HG02763 (cell line): Measurements from ENCODE around the gene KRTAP5-9.
"Not testable (repeated sequence)": the region's sequence is repeated elsewhere in the genome, so short reads cannot be mapped to it uniquely, and the experiment has no call there.

Source experiments
- ATAC-seq: cut with Tn5 transposase; IDR thresholded peaks from one replicate; pipeline ENCODE4 v1.9.1; 2021; ENCODE audit warnings: mild to moderate bottlenecking, moderate library complexity; ENCODE audit not compliant: unreplicated experiment

Gene KRTAP5-9

GRCh38 chr11:71532036-71532610 is 16.1 kb upstream of the KRTAP5-9 start:
- ATAC-seq, result no peak

- not testable (repeated sequence) for ATAC-seq
Measured at GRCh38 chr11:71534711-71535608, 13.3 kb upstream of the KRTAP5-9 start.

- ATAC-seq, result no peak
Measured at GRCh38 chr11:71535825-71536224, 12.4 kb upstream of the KRTAP5-9 start.

GRCh38 chr11:71537537-71537936 is 10.7 kb upstream of the KRTAP5-9 start:
- no peak for ATAC-seq

- not testable (repeated sequence) for ATAC-seq
Measured at GRCh38 chr11:71537977-71538665, 10.1 kb upstream of the KRTAP5-9 start, which contains the start of gene KRTAP5-8. TSS of gene KRTAP5-8 (plus strand) at chr11:71538025. CDS start at chr11:71538056, 31 bp downstream.

GRCh38 chr11:71538666-71538990 is 9.6 kb upstream of the KRTAP5-9 start:
- no peak for ATAC-seq

GRCh38 chr11:71539017-71539416 is 9.2 kb upstream of the KRTAP5-9 start:
- ATAC-seq, result no peak

GRCh38 chr11:71539971-71540370 is 8.2 kb upstream of the KRTAP5-9 start:
- not testable (repeated sequence) for ATAC-seq

- ATAC-seq, result not testable (repeated sequence)
Measured at GRCh38 chr11:71540521-71541304, 7.5 kb upstream of the KRTAP5-9 start.

GRCh38 chr11:71542382-71542781 is 5.8 kb upstream of the KRTAP5-9 start:
- ATAC-seq, result no peak

GRCh38 chr11:71542879-71543777 is 5.1 kb upstream of the KRTAP5-9 start:
- no peak for ATAC-seq

GRCh38 chr11:71543866-71544265 is 4.4 kb upstream of the KRTAP5-9 start:
- no peak for ATAC-seq

GRCh38 chr11:71544525-71545214 is 3.5 kb upstream of the KRTAP5-9 start:
- no peak for ATAC-seq

GRCh38 chr11:71545405-71545966 is 2.7 kb upstream of the KRTAP5-9 start:
- no peak for ATAC-seq

GRCh38 chr11:71548716-71549151 is 514 bp downstream of the KRTAP5-9 start:
- ATAC-seq, result no peak

- ATAC-seq, result no peak
Measured at GRCh38 chr11:71551711-71552110, 3.5 kb downstream of the KRTAP5-9 start.

GRCh38 chr11:71554996-71555395 is 6.8 kb downstream of the KRTAP5-9 start:
- ATAC-seq, result no peak

GRCh38 chr11:71555508-71555907 is 7.3 kb downstream of the KRTAP5-9 start:
- ATAC-seq, result no peak

GRCh38 chr11:71556018-71556417 is 7.8 kb downstream of the KRTAP5-9 start:
- no peak for ATAC-seq
